NT2/D1 (cell line): ENCODE data around the gene LIN37.

ENCODE experiments used
- SUZ12 ChIP-seq: IDR thresholded peaks from 2 replicates; pipeline ENCODE4 v1.6.1; 2011; ENCODE audit not compliant: insufficient read length, insufficient read depth; ENCODE audit errors: extremely low read depth
- YY1 ChIP-seq: IDR thresholded peaks from 2 replicates; pipeline ENCODE4 v1.6.1; 2011; ENCODE audit not compliant: insufficient read length, insufficient read depth
- ZNF274 ChIP-seq: IDR thresholded peaks from 2 replicates; pipeline ENCODE4 v1.6.1; 2011; ENCODE audit warnings: mild to moderate bottlenecking, low read depth, low read length

DNA sequence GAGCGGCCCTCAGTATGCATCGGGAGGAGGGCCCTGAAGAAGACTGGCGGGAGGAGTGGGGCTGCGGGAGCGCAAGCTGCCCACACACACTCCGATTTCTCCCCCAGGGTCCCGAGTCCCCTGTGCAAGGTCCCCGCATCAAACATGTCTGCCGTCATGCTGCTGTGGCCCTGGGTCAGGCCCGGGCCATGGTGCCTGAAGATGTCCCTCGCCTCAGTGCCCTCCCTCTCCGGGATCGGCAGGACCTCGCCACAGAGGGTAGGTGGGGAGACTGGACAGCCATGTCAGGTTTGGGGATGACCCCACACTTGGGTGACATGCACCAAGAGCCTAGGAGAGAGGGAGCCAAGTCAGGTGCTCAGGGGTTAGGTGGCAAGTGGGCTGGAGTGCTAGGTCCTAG, 25.9 kb upstream of the LIN37 start:
- TF ChIP-seq ZNF274 (no peak), SUZ12 (no peak), YY1 (no peak)
